Stimulated activated CD8-positive, alpha-beta memory T cell treated with anti-CD3 and anti-CD28 coated beads, Interleukin-2, amount 100 ng/mL, for 1 hour (primary cell): ENCODE results near the gene HIC1.

Experiments
- DNase-seq, 2 donors: peaks; one replicate each; pipeline ENCODE4 v3.0.0-alpha.2; 2020; ENCODE audit warnings: low read depth in 2 of 2

HIC1 gene

DNA sequence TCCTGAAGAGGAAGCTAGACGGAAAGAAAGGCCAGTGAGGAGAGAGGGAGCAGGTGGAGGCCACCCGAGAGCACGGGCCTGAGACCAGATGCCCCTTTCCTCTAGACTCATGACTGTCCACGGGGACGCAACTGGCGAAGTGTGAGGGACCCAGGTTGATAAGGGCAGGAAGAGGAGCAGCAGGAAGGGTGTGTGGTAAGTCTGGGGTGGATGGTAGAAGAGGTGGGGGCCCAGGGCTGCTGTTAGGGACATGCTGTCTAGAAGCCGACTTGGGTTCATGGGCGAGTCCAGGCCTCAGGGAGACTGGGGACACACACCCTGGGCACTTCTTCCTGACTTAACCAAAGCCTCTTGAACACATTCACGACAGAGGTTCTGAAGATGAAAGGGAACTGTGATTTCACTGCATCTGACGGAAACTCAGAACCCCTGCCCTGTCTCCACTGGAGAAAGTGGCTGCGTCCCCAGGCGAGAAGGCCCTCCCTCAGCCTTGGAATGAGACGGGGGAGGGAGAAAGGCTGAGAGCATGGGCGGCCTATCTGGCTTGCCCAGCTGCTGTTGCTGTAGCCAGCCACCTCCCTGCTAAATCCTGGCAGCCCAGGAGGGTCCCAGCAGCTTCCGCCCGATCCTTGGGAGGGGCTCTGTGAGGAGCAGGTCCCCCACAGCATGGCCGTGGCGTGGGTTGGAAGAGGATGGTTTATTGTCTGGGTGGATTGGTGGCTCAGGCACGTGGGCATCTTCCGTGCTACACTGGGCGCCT is 6.0 kb downstream of the HIC1 start:
- DNase-seq = no peak

DNA sequence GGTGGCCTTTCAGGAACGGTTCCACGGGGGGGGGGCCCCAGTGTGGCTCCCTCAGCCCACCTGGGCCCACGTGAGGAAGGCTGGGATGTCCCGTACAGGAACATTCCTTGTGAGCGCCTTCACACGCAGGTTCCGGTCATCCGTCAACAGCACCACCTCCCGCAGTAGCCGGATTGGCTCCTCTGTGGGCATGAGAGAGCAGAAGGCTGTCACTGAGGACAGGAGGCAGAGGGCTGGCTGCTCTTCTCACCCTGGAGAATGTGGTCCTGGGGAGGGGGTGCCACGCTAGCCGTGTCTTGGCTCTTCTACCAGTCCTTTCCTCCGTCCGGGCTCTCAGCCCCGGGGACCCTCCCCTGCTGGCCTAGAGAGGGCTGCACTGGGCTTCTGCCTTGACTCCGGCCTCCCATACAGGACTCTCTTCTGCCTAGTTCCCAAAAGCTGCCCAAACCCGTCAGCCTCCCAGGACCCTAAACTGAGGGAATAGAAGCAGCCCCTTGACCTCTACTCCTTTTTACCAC is 6.6 kb downstream of the HIC1 start:
- DNase-seq = no peak

DNA sequence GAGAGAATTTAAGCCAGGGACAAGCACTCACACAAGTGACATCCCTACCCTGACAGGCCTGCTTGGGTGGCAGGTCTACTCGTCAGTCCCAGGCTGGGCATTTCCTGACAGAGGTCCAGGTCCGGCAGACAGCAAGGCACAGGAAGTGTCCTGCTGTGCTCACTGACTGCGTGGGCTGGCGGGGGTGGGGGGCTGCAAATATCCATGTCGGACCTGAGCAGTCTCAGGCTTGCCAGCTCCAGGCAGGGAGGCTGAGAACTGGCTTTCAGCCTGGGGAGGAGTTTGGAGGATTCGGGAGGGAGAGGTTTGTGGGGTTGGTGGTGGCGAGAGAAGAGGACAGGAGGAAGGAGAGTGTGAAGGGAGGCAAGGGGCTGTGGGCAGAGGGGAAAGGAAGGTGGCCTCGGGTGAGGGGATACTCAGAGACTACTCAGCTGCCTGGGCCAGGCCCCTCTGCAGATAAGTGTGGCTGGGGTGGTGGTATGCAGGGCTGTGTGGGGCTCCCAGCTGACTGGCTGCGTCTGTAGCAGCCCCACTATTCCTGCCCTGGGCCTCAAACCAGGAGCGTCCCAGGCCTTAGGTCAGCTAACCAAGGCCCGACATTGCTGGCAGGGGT is 7.8 kb downstream of the HIC1 start:
- no peak for DNase-seq

DNA sequence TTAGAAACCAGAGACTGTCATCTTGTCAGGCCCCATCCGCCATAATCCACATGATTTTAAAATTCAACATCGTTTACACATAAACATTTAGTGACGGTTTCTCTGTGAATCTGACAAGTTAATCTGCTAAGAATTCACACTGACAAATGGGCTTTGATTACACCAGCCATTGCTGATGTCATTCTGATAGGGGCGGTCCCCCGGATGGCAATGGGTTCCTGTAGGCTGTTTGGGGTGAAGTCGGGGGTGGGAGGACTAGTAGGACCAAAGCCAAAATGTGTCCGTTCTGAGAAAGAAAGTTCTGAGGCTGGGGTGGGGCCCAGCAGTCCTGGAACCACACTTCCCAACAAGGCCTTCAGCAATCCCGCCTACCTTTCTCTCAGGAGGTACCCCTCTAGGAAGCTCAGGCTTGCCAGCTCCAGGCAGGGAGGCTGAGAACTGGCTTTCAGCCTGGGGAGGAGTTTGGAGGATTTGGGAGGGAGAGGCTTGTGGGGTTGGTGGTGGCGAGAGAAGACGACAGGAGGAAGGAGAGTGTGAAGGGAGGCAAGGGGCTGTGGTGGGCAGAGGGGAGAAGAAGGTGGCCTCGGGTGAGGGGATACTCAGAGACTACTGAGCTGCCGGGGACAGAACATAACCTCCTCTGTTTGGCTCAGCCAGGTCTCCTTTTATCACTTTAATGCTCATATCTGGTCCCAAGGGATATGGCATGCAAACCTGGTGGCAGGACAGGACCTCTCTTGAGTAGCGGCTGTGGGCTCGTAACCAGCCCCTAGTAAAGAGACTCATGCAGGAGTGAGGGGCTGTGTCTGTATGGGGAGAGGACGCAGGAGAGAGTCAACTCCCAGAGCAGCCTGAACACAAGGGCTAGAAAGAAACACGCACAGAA is 8.6 kb downstream of the HIC1 start:
- DNase-seq = no peak

DNA sequence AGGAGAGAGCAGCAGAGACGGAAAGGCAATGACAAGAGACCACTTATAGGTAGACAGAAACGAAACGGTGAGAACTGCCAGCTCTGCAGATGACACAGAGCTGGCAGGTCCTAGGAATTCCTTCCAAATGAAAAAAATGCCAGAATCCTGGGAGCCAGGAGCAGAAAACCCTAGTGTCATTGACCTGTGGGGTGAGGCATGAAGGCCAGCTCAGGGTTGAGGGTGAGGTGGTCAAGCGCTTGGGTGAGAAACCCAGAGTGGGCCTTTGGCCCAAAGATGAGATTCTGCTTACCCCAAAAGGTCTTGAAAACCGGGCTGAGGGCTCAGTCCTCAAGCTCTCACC is 9.2 kb downstream of the HIC1 start:
- DNase-seq = no peak

DNA sequence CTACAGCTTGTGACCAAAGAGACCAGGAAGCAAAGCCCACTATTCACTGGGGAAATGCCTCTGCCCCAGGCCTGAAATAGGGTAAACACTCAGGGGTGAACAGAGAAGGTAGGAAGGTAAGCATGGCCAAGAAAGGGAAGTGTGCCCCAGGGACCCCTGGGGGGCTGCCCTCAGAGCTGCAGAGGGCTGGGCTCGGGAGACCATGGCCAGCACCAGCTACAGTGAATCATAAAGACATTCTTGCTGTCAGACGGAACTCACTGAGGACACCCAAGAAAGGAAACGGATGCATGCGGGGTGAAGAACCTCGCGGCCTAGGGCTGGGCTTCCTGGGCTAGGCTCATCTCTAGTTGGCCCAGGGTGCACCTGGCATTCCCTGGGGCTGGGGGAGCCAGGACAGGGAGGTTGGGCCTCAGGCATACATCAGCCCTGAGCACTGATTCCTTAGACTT is 9.6 kb downstream of the HIC1 start:
- DNase-seq = no peak

DNA sequence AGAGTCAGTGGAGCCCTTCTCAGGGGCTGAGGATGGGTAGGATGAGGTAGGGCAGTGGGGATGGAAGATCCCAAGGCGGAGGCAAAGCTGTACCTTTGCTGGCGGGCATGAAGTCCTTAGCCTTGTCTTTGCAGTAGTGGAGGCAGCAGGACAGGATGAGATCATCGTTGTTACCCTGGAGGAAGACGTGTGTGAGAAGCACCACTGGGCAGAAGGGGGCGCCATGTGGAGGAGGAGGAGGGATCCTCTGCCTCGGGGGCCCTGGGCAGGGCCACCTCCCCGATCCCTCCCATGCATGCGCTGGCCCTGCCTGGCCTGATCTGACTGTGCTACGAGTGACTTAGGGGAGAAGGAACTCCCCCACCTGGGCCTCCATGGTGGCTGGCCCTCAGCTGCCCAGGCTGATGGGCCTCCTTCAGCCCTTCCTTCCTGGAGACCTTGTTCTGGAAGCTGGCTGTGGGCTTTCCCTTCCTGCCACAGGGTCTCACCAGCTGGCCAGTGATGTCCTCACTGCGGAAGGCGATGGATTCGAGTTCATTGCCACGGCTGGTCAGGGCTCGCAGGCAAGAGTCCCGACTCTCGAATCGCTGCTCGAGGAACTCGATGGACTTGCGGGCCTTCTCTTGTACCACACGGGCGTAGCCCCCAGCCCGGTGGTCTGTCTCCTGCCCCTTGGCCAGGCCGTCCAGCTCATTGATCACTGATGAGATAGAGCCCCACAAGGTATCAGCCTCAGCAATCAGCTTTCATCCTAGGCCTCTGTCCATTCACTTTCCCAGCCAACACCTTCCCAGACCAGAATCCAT is 10.3 kb downstream of the HIC1 start:
- DNase-seq = no peak

DNA sequence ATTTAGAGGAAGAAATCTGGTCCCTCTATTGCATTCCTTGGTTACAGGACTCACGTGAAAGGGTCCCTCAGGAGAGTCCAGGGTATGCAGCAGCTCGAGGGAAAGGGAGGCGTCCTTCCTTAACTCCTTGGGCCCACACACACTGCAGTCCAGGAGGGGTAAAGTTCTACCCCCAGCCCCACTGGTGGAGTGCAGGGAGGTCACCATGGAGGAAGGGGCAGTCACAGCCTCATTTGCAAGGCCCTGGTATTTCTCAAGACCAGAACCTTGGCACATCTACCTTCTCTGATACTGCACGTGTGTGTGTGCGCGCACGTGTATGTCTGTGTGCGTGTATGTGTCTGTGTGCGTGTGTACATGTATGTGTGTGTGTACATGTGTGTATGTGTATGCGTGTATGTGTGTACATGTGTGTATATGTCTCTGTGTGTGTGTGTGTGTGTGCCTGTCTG is 11.1 kb downstream of the HIC1 start:
- no peak for DNase-seq

DNA sequence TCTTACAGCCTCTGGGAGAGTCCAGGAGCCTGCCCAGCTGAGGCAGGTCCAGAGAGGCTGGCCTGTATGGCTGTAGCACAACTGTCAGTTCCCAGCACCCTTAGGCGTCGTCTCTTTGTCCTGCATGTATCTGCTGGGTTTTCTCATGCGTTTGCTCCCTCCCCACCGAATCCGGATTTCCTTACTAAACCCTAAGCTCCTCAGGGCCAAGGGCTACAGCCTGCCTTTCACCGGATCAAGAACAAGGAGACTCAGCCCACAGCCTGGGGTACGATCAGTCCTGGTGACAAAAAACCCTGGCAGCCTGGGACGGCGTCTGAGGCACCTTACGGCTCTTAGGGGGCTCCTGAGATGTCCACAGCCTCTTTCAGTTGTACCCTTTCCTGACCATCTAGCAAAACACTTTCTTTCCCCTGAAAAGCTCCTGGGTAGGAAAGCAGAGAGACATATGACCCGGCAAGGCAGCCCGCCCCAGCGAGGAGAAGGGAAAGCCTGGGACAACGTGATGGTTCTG is 12.2 kb downstream of the HIC1 start:
- no peak for DNase-seq

DNA sequence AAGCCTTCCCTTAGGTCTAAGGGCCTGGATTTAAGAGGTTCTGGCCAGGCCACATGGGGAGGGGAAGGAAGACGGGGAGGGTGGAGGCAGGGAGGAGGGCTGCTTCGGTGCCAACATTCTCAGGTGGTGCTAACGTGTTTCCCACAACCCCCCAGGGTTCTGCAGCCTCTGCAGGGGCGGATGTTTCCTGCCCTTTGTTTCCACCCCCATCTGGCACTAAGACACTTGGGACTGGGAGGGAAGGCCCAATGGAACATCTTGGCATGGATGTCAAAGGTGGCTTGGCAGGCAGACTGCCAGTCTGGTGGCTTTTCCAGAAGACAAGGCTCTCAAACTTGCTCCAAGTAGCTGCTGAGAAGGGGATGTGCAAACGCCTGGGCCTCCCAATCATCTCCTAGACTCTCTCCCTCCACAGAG is 12.7 kb downstream of the HIC1 start:
- DNase-seq = no peak

DNA sequence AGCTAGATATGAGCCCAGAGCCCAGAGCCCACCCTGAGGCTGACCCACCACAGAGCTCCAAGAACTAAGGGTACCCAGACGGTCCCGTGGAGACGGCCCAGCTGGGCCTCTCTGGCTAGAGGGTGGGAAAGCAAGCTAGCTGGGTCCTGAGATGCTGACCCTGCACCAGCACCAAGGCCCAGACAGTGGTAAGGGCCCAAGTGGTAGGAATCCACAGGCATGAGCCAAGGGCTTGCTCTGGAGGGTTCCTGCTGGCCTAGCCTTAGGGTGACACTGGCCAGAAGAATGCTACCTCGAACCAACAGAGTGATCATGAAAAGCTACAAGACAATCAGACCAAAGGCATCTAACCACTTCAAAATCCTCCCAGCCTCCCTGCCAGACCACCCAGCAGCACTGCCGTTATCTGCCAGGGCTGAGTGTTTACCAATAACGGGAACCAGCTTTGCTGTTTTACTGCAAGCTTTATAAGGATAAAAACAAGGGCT is 13.2 kb downstream of the HIC1 start:
- DNase-seq = no peak

DNA sequence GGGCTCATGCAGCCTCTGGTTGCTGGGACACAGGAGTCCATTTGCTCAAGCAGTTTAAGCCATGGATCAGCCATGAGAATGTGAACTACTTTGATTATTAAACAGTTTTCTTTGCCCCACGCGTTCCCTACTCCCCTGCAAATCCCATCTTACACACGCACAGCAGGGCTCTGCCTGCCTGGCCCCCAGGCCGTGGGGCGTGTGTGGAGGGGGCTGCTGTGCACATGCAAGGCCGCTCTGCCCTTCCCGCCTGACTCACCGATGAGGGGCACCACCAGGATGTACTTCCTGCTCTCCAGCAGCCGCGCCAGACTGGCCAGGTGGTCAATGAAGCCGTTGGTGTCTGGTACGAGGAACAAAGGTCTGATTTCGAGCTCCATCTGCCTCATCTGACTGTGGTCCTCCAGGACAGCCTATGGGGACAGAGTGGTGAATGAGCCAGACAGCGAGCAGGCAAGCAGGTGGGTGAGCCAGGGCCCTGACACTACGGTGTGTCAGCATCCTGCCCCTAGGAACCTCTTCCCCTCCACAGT is 13.7 kb downstream of the HIC1 start:
- DNase-seq = no peak

DNA sequence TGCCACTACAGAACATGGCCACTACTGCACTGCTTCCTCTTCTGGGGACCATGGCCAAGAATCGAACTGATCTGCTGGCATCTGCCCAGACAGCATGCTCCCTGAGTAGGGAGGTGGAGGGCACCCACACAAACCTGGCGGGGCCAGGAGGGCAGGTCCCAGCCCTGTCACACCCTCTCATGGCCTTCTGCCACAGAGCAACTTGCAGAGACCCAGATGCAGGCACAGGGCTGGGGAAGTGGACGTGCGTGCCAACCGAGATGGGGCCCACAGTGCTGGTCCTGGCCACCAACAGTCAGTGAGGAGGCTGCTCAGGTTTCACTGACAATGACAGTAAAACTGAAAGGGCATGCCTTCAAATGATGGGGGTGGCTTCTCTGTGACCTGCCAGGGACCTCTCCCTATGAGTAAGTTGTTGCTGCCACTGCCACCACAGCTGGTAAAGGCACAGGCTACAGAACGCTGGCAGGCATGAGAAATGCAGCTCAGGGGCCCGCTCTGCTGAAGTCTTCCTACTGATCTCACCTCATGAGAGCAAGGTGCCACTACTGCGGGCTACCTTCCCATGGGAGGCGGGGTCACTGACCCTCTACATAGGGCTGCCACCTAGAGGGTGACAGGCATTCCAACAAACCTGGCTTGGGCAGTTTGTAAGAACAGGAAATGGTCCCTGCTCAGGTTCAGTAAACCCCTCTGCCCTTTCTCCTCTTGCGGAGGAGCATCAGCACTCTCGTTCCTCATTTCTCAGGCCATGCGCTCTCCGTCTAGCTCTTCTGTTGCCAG is 15.5 kb downstream of the HIC1 start:
- DNase-seq = no peak

DNA sequence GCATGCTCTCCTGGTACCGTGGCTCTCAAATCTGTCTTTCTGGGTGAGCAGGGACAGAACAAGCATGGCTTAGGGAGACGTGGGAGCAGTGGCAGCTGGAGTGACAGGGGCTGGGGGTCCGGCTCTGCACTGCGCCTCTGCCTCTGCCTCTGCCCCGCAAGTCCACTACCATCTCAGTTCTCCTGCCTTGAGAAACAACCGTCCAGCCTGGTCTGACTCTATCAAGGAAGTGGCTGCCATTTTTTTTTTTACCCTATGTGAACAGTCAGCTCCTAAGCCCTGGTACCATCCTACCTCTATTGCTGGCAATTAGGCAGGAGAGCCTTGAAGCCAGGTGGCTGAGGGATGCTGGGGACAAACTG is 16.1 kb downstream of the HIC1 start:
- DNase-seq = no peak

DNA sequence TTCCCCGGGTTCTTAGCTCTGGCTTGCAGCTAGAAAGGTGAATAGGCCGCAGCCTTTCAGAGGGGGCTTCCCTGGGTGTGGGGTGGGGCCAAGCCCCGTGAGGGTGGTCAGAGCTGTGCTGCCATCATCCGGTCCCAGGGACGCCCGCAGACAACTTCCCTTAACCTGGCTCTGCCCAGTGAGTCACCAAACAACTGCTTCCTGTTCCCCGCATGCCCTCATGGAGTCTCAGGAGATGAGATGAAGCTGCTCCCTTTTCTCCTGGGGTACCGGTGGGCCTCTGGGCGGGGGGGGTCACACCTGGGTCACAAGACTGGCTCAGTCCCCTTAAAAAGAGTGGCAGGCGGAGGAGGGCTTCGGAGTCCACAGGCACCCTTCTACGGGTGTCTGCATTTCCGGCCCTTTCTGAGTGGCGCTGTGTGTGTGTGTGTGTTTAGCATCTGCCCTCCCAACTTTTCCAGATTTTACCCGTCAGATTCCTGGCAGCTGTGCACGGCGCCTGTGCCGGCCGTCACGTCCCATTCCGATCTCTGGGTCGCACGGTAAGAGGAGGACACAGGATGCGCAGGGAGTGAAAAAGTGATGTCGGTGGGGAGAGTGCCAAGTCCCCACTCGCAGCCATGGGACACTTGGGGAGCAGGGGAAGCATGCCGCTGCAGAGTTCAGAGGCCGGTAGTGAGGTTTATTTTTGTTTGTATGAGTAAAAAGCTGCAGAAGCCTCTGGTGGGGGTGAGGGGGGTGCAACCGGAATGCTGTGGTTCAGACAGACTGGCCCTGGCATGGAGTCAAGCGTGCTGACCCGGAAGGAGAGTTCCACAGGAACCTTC is 16.8 kb downstream of the HIC1 start:
- DNase-seq = no peak

DNA sequence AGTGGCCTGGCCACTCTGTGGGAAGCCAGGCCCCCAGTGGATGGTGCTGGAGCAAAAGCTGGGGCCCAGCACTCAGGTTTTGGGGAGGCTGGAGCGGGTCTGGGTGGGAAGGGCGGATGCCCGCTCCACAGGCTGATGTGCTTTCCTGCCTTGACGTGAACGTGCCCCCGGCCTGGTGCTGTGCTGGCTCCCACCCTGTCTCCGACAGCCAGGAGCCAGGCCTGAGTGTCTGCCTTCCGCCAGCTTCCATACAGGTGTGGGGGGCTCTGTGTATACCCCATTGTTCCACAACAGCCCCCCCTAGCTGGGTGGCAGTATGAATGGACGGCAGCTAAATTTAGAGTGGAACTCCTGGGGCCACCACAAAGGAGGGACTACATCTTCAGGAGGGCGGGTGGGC is 20.0 kb downstream of the HIC1 start:
- DNase-seq = no peak

DNA sequence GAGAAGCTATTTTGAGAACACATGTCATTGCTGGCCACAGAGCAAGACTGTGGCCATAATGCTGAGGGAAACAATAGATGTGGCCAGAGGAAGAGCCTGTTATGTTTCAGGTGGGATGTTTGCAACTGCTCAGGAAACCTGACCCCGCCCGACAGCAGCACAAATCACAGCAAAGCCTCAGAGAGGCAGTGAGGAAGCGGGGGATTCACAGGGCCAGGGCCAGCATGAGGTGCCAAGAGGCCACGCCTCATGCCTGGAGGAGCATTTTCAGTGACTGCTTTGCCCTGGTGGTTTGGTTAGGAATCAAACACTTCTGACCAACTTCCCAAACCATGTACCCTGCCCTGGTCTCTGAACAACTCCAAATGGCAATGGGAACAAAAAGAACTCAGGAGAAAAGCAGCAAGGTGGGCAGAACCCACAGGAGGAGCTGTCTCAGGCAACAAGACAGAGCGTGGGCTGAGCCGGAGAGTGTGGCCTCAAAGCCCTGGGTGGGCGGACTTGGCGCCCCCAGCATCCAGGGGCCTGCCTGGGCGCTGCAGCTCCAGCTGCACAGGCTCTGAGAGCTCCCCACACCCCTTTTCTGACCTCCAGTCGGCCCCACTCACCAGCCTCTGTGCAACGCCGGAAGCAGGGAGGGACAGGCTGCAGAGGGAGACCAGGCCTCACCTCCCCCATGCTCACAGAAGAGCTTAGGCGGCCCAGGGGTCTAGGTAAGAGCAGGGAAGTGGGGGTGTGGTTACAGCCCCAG is 20.6 kb downstream of the HIC1 start:
- DNase-seq = no peak
